AG08396 (cell line): ENCODE measurements around the gene TAGLN3.

Experiments used
- DNase-seq: peaks from one replicate; pipeline ENCODE4 v3.0.0; 2012; ENCODE audit warnings: low spot score, mixed read lengths

TAGLN3 gene

GRCh38 chr3:112048911-112049310, 50.2 kb downstream of the TAGLN3 start:
- DNase-seq = no peak

GRCh38 chr3:112053229-112053628, 54.5 kb downstream of the TAGLN3 start:
- no peak for DNase-seq

- no peak for DNase-seq
These were observed 57.8 kb downstream of the TAGLN3 start for GRCh38 chr3:112056451-112056929.

- no peak for DNase-seq
These were observed 60.8 kb downstream of the TAGLN3 start for GRCh38 chr3:112059497-112059896.

- DNase-seq = peak; percentile 35
These were observed 62.4 kb downstream of the TAGLN3 start for GRCh38 chr3:112061152-112061551.
